Motor neuron (in vitro differentiated cells): Measurements from ENCODE around the gene RFX2. TPM values are rescaled to one million over a fixed set of nuclear protein-coding genes. Genes with fewer than 3 reads are reported as not detected.

Experiments used
- ATAC-seq, 8 experiments: fragments of 200-7000 bp; cut with Tn5 transposase; replicated peaks in 6 of 8; 2 replicates each; pipeline ENCODE4 v1.8.0; 2021; ENCODE audit warnings: mild to moderate bottlenecking in 8 of 8, moderate library complexity in 8 of 8
- H3K27ac ChIP-seq, 2 donors: fragments of 250-450 bp; sonication (Bioruptor Pico); 2 replicates each; pipeline ENCODE4 v1.9.0; 2021; ENCODE audit warnings: antibody characterized with exemption in 2 of 2, mild to moderate bottlenecking in 2 of 2, moderate library complexity in 1 of 2
- H3K4me1 ChIP-seq, 2 donors: fragments of 250-450 bp; sonication (Bioruptor Pico); replicated peaks in 1 of 2; 2 replicates each; pipeline ENCODE4 v1.6.1; 2021; ENCODE audit warnings: antibody characterized with exemption in 2 of 2, mild to moderate bottlenecking in 2 of 2, moderate library complexity in 1 of 2
- H3K4me3 ChIP-seq, 5 donors: fragments of 250-450 bp; sonication (Bioruptor Pico); 2 replicates each; pipeline ENCODE4 v1.9.0; 2021; ENCODE audit warnings: antibody characterized with exemption in 5 of 5, mild to moderate bottlenecking in 5 of 5, moderate library complexity in 4 of 5
- WGBS, 10 experiments: fragments of 450-650 bp; shearing (Covaris generic); methylation state at CpG; one replicate each; pipeline ENCODE4 v1.0.0; 2022; 5-methylcytosine and 5-hydroxymethylcytosine counted together
- in situ Hi-C, 9 experiments: fragments of 400-800 bp; cut with MboI; loops; one replicate each; pipeline ENCODE4 v1.15.0; 2021; ENCODE audit warnings: low sequenced_read_pairs in 9 of 9, low pct_unique_long_range_greater_than_20kb in 2 of 9; ENCODE audit not compliant: unreplicated experiment in 9 of 9
- total RNA-seq, 8 experiments: library from RNA; unstranded; fragments of 300-600 nt; gene quantifications; 2 replicates each; pipeline versions ENCODE4 v1.2.3 to v1.2.4, GENCODE V29; 2022

The RFX2 gene
- total RNA-seq, 8 experiments from 2014 or later = 1.4 to 23.2 (median 7.4) TPM

GRCh38 chr19:6100284-6100915 lies 9.9 kb downstream of the RFX2 start:
- peak in 3 of 8 experiments; percentile 47 to 57 (median 48) for ATAC-seq
- H3K4me3 ChIP-seq = no peak overlapping the region
- 45 to 98% (median 77%) methylated on average over 2 to 14 of the region's 16 CpGs; no CpG with 5 or more reads in 1 of the 10 experiments for WGBS, 10 experiments
- H3K27ac ChIP-seq = no peak overlapping the region
- in situ Hi-C loops = no loop called here
- peaks cover 19 to 23% of the 10 kb centered on the region in 2 donors for H3K4me1 ChIP-seq

DNA sequence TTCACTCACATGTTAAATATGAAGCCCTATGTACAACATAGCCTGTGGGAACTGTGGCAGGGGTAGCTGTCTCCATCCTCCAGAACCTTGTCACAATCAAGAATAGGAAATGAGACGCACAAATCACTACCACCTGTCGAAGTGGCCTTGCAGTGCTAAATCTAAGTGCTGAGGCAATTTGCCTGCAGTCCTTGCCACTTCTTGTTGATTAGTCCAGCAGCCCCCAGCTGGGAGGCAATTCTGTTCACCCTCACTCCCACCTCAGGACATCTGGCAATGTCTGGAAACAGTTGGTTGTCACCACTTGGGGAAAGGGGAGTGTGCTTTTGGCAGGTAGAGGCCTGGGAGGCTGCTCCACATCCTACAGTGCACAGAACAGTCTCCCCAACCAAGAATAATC lies 10.7 kb downstream of the RFX2 start:
- Histone ChIP-seq H3K27ac (no peak overlapping the region), H3K4me1 (peaks cover 19 to 23% of the 10 kb centered on the region in 2 donors), H3K4me3 (no peak overlapping the region)
- 70 to 100% methylated on average over 1 to 2 of the region's 2 CpGs; no CpG with 5 or more reads in 8 of the 10 experiments for WGBS, 10 experiments
- in situ Hi-C loops = no loop called here
- peak in 5 of 8 experiments; percentile 21 to 50 (median 36) for ATAC-seq

GRCh38 chr19:6099033-6099432 lies 11.3 kb downstream of the RFX2 start:
- WGBS, 10 experiments = 28 to 86% (median 63%) methylated on average over 1 to 4 of the region's 4 CpGs; no CpG with 5 or more reads in 1 of the 10 experiments
- Histone ChIP-seq H3K27ac (no peak overlapping the region), H3K4me1 (peaks cover 19 to 23% of the 10 kb centered on the region in 2 donors), H3K4me3 (no peak overlapping the region)
- ATAC-seq = peak in 1 of 8 experiments; percentile 62
- in situ Hi-C loops = no loop called here

DNA sequence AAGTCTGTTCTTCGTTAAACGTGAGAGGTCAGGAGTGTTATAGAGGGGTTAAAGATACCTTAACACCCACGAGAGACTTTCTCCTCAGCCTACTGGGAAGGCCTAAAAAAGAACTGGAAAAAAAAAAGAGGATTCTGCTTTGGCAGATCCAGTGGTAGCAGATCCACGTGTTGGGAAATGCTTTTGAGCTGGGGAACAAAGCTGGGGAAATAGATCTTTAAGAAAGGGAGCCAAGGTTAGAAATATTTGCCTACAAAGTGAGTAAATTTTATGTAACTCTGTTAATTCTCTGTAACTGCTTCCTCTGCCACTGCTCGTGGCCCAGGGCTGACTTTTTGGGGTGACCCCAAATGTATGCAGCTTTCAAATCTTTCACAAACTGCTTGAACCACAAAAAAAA lies 11.7 kb downstream of the RFX2 start:
- Histone ChIP-seq H3K4me3 (no peak overlapping the region), H3K4me1 (peaks cover 19 to 23% of the 10 kb centered on the region in 2 donors), H3K27ac (no peak overlapping the region)
- ATAC-seq = no peak
- 20 to 81% (median 50%) methylated on average over 1 to 5 of the region's 5 CpGs for WGBS, 10 experiments
- in situ Hi-C loops = no loop called here

DNA sequence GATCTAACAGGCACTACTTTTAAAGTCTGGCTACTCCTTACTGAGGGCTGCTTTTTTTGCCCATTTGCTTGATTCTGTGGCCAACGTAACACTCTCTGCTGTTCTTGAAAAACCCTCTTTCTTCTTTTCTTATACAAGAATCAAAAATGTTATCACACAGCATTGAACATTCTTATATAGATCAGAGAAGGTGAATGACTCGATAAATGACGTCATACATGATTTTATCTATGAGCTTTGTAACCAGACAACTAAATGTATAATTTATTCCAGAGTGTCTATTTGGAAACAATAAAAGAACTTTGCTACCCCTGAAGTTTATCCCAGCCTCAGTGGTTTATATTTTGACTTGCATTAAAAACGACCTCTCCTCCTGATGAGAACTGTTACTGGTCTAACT lies 12.4 kb downstream of the RFX2 start:
- WGBS, 10 experiments = 35 to 100% (median 90%) methylated on average over 1 to 4 of the region's 4 CpGs
- ATAC-seq = no peak
- H3K4me1 ChIP-seq = peaks cover 24 to 28% of the 10 kb centered on the region in 2 donors
- no peak overlapping the region for H3K4me3 ChIP-seq
- H3K27ac ChIP-seq = no peak overlapping the region
- in situ Hi-C loops = no loop called here

- 0 to 100% (median 78%) methylated on average over 1 to 4 of the region's 4 CpGs; no CpG with 5 or more reads in 2 of the 10 experiments for WGBS, 10 experiments
- in situ Hi-C loops = no loop called here
Observed at GRCh38 chr19:6095760-6096159, 14.5 kb downstream of the RFX2 start.

GRCh38 chr19:6092329-6093286 lies 17.7 kb downstream of the RFX2 start:
- peak; percentile 82 to 95 (median 92) for ATAC-seq
- Histone ChIP-seq H3K4me3 (peak overlapping the region in 3 of 5 donors; percentile 14 to 20 (median 16)), H3K27ac (peak overlapping the region; percentile 68 to 87), H3K4me1 (peaks cover 26 to 33% of the 10 kb centered on the region in 2 donors)
- WGBS, 10 experiments = 7 to 85% (median 51%) methylated on average over 5 to 26 of the region's 40 CpGs; no CpG with 5 or more reads in 2 of the 10 experiments
- in situ Hi-C loops = no loop called here

More at GRCh38 chr19:6095760-6096159, 14.5 kb downstream of the RFX2 start:
- Histone ChIP-seq H3K4me1 (peaks cover 36 to 37% of the 10 kb centered on the region in 2 donors), H3K27ac (no peak overlapping the region), H3K4me3 (no peak overlapping the region)
- peak in 1 of 8 experiments; percentile 65 for ATAC-seq

DNA sequence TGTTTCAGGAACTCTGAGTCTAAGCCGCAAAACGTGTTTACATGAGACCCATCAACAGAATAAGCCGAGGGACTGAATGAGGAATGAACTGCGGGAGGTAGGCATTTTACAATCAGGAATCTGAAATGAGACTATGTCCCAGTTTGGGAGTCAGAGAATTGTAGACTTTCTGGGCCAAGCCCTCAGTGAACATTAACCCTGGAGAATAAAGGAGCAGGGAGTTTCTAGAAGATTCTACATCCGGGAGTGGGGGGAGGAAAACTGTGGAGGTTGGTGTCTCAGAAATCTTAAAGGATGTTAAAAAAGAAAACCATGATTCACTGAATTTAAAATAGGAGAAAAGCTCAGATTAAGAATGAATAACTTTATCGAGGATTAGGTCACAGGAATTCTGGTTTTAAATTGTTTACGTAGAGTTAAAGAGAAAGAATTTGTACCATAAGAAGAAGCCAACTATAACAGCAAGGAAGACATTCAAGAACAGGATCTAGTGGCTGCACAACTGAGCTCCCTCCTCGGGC lies 18.5 kb downstream of the RFX2 start:
- 2 to 69% (median 43%) methylated on average over 1 to 8 of the region's 8 CpGs for whole genome bisulfite sequencing, 10 experiments

GRCh38 chr19:6090634-6091033 lies 19.7 kb downstream of the RFX2 start:
- H3K4me3 ChIP-seq = no peak overlapping the region
- 50 to 100% (median 91%) methylated on average over 1 to 3 of the region's 3 CpGs; no CpG with 5 or more reads in 2 of the 10 experiments for WGBS, 10 experiments
- no peak for ATAC-seq
- no peak overlapping the region for H3K27ac ChIP-seq
- in situ Hi-C loops = no loop called here
- H3K4me1 ChIP-seq = peaks cover 42 to 48% of the 10 kb centered on the region in 2 donors

More for the DNA sequence above, 18.5 kb downstream of the RFX2 start:
- H3K27ac ChIP-seq = peak overlapping the region; percentile 54 to 87
- no peak for ATAC-seq
- in situ Hi-C loops = no loop called here
- peak overlapping the region in 3 of 5 donors; percentile 14 to 20 (median 16) for H3K4me3 ChIP-seq
- H3K4me1 ChIP-seq = peaks cover 34 to 40% of the 10 kb centered on the region in 2 donors

- peak in 1 of 8 experiments; percentile 60 for ATAC-seq
- in situ Hi-C loops = no loop called here
- WGBS, 10 experiments = 8 to 100% (median 50%) methylated on average over 1 to 3 of the region's 3 CpGs; no CpG with 5 or more reads in 2 of the 10 experiments
- Histone ChIP-seq H3K27ac (peak overlapping the region; percentile 75 to 86), H3K4me1 (peaks cover 42 to 48% of the 10 kb centered on the region in 2 donors), H3K4me3 (no peak overlapping the region)
Observed at GRCh38 chr19:6088602-6089049, 21.7 kb downstream of the RFX2 start.

DNA sequence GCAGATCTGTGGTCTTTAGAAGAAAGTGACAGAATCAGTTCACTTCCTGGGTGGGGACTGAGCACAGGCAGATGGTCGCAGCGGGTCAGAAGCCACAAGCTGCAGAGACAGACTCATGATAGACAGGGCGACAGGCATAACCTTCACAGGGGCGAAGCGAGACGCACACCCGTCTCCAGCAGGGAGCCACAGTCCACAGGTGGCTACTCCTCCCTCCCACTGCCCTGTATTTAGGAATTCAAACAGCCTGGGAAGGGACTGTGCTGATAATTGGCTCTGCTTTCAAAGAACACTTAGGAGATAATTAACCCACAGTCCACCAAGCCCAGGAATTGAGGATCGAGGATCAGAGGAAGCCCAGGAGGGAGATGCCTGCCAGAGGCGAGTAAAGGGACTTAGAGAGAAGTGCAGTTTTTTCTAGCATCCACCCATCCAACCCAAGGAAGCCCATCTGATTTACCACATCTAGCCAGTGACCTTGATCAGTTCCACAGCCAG lies 23.2 kb downstream of the RFX2 start:
- peak in 6 of 8 experiments; percentile 18 to 62 (median 44) for ATAC-seq
- in situ Hi-C loops = no loop called here
- WGBS, 10 experiments = 0 to 31% (median 5%) methylated on average over 3 to 9 of the region's 9 CpGs; no CpG with 5 or more reads in 5 of the 10 experiments
- Histone ChIP-seq H3K27ac (peak overlapping the region; percentile 75 to 86), H3K4me1 (peaks cover 32 to 38% of the 10 kb centered on the region in 2 donors), H3K4me3 (peak overlapping the region in 3 of 5 donors; percentile 0 to 9 (median 2))

- WGBS, 10 experiments = 67 to 100% (median 77%) methylated on average over 1 to 12 of the region's 12 CpGs
- in situ Hi-C loops = no loop called here
- ATAC-seq = peak in 1 of 8 experiments; percentile 2
- Histone ChIP-seq H3K27ac (peak overlapping the region in 1 of 2 donors; percentile 86), H3K4me3 (no peak overlapping the region), H3K4me1 (peaks cover 25 to 30% of the 10 kb centered on the region in 2 donors)
Observed at GRCh38 chr19:6086068-6086788, 24.1 kb downstream of the RFX2 start.
